Measurements from ENCODE around the gene KCTD10.

DNA sequence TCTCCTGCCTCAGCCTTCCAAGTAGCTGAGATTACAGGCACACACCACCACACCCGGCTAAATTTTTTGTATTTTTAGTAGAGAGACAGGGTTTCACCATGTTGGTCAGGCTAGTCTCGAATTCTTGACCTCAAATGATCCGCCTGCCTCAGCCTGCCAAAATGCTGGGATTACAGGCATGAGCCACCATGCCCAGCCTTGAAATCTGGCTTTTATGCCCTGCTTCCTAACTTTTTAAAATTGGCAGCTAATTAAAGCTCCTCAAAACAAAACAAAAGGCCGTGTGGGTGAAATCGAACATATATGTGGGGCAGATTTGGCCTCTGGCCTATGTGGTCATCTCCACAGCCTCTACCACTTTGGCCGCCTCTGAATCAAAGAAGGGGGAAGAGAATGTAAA lies 37.9 kb downstream of the KCTD10 start:
- TF ChIP-seq CTCF (IDR thresholded peaks at IDR 0.05), result no peak
- TF ChIP-seq, protein P1, sequence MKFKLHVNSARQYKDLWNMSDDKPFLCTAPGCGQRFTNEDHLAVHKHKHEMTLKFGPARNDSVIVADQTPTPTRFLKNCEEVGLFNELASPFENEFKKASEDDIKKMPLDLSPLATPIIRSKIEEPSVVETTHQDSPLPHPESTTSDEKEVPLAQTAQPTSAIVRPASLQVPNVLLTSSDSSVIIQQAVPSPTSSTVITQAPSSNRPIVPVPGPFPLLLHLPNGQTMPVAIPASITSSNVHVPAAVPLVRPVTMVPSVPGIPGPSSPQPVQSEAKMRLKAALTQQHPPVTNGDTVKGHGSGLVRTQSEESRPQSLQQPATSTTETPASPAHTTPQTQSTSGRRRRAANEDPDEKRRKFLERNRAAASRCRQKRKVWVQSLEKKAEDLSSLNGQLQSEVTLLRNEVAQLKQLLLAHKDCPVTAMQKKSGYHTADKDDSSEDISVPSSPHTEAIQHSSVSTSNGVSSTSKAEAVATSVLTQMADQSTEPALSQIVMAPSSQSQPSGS (CRISPR knock-in tag; IDR thresholded peaks at IDR 0.05; ENCODE audit: borderline replicate concordance, low read depth), result no peak
- no peak for TF ChIP-seq JUN (CRISPR knock-in tag; IDR thresholded peaks at IDR 0.05)
- TF ChIP-seq JAZF1 (CRISPR knock-in tag; IDR thresholded peaks at IDR 0.05), result no peak
- TF ChIP-seq TP53 (CRISPR knock-in tag; IDR thresholded peaks at IDR 0.05), result no peak
- TF ChIP-seq, protein P2, sequence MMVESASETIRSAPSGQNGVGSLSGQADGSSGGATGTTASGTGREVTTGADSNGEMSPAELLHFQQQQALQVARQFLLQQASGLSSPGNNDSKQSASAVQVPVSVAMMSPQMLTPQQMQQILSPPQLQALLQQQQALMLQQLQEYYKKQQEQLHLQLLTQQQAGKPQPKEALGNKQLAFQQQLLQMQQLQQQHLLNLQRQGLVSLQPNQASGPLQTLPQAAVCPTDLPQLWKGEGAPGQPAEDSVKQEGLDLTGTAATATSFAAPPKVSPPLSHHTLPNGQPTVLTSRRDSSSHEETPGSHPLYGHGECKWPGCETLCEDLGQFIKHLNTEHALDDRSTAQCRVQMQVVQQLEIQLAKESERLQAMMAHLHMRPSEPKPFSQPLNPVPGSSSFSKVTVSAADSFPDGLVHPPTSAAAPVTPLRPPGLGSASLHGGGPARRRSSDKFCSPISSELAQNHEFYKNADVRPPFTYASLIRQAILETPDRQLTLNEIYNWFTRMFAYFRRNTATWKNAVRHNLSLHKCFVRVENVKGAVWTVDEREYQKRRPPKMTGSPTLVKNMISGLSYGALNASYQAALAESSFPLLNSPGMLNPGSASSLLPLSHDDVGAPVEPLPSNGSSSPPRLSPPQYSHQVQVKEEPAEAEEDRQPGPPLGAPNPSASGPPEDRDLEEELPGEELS (CRISPR knock-in tag; IDR thresholded peaks at IDR 0.05), result no peak
- TF ChIP-seq RELA (CRISPR knock-in tag; IDR thresholded peaks at IDR 0.05; ENCODE audit: borderline replicate concordance), result no peak
- TF ChIP-seq, protein P3, sequence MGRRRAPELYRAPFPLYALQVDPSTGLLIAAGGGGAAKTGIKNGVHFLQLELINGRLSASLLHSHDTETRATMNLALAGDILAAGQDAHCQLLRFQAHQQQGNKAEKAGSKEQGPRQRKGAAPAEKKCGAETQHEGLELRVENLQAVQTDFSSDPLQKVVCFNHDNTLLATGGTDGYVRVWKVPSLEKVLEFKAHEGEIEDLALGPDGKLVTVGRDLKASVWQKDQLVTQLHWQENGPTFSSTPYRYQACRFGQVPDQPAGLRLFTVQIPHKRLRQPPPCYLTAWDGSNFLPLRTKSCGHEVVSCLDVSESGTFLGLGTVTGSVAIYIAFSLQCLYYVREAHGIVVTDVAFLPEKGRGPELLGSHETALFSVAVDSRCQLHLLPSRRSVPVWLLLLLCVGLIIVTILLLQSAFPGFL (CRISPR knock-in tag; IDR thresholded peaks at IDR 0.05; ENCODE audit: borderline replicate concordance), result no peak
- no peak for TF ChIP-seq SP1 (CRISPR knock-in tag; conservative IDR thresholded peaks at IDR 0.05)
- TF ChIP-seq, protein P4, sequence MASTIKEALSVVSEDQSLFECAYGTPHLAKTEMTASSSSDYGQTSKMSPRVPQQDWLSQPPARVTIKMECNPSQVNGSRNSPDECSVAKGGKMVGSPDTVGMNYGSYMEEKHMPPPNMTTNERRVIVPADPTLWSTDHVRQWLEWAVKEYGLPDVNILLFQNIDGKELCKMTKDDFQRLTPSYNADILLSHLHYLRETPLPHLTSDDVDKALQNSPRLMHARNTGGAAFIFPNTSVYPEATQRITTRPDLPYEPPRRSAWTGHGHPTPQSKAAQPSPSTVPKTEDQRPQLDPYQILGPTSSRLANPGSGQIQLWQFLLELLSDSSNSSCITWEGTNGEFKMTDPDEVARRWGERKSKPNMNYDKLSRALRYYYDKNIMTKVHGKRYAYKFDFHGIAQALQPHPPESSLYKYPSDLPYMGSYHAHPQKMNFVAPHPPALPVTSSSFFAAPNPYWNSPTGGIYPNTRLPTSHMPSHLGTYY (CRISPR knock-in tag; IDR thresholded peaks at IDR 0.05), result no peak
- no peak for TF ChIP-seq NR2C2 (CRISPR knock-in tag; IDR thresholded peaks at IDR 0.05)
